ENCODE results near the gene SORCS2. TPM values are rescaled to one million over a fixed set of nuclear protein-coding genes. Genes with fewer than 3 reads are reported as not detected.
"Not testable (repeated sequence)": the region's sequence is repeated elsewhere in the genome, so short reads cannot be mapped to it uniquely, and the experiment has no call there.

SORCS2 gene
- total RNA-seq, 1 donor from 2014 or later: 6.9 TPM

DNA sequence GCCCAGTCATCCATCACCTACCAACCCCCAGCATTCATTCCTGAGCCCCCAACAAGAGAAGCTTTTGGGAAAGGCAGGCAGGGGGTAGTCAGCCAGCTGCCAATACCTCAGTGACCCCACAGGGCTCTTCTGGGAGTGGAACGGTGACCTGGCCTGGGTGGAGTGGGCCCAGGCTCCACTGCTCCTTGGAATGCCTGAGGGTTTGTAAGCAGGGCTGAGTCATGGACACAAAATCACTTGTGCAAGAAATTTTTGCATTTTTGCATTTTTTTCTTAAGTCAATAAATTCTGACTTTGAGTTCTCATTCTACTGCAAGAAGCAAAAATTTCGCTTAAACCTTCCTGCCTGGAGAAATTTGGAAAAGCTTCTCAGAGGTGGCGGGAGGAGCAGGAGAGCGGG lies 18.5 kb downstream of the SORCS2 start:
- intact Hi-C loops (cut with DNase I): no loop called here
- DNase-seq (ENCODE audit: low spot score): no peak

DNA sequence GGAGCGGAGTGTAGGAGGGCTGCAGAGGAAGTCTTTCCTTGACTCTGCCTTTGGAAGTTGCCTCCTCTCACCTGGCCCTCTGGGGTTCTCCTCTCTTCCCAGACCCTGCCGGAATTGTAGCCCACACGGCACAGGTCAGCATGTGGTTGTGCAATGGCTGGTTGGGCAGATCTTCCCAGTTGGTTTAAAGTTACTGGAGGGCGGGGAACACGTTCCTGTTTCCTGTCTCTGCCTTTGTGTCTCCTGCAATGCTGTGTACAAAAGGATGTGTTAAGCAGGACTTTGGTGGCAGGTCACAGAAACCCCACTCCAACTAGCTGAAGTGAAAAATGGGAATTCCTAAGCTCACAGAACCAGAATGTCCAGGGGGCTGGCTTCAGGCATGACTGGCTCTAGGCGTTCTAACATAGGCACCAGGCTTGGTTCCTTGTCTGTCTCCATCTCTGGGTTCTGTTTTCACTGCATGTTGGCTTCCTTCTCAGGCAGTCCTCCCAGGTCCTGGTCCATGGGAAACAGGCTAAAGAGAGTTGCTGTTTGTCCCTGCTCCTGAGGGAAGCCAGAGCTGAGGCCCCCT lies 19.9 kb downstream of the SORCS2 start:
- no peak for DNase-seq (ENCODE audit: low spot score)
- intact Hi-C loops (cut with DNase I): no loop called here

DNA sequence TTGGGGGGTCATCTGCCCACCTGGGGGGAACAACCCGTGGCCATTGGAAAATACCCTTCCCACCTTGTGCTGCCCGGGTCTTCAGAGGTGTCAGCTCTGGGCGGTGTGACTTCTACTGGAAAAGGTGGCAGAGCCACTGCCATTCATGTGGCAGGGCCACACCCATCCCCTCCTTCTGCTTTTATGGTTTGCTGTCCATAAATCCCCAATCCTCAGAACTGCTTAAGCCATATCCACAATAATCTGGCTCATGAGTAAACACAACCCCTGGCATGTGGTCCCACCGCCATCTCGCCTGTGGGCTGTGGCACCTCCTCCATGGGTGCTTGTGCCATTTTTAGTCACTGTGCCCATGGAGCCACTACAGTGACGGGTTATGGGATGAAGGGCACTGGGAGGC lies 20.6 kb downstream of the SORCS2 start:
- intact Hi-C loops (cut with DNase I): no loop called here
- DNase-seq (ENCODE audit: low spot score): no peak

DNA sequence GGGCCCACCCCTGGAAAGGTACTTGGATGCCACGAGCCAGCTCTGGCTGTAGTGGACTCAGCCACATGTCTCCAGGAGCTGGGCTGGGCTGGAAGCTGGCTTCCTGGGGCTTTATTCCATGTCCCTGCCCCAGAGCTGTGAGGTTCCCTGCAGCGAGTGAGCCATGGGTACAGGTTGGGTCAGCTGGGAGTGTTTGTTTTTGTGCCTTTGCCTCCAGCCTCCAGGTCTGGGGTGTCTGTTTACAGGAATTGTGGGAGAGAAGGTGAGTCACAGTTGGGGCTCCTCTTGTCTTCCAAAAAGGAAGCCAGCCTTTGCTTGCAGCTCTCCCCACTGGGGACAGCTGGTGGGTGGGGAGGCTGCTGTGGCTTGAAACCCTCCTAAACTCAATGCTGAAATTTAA lies 21.5 kb downstream of the SORCS2 start:
- no peak for DNase-seq (ENCODE audit: low spot score)
- intact Hi-C loops (cut with DNase I): no loop called here

DNA sequence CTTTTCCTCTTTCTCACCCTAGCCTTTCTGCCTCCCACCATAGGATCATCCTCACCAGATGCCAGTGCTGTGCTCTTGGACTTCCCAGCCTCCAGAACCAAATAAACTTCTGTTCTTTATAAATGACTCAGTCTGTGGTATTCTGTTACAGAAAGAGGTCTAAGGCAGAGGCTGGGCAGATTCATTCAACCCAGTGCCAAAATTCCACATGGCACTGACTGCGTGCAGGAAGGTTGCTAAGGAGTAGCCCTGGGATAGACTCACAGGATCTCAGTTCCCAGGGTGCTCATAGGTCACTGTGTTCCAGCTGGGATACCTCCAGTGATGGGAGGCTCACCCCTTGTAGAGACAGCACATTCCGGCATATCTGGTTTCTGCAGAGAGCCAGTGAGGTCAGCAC lies 22.0 kb downstream of the SORCS2 start:
- no peak for DNase-seq (ENCODE audit: low spot score)
- intact Hi-C loops (cut with DNase I): no loop called here

DNA sequence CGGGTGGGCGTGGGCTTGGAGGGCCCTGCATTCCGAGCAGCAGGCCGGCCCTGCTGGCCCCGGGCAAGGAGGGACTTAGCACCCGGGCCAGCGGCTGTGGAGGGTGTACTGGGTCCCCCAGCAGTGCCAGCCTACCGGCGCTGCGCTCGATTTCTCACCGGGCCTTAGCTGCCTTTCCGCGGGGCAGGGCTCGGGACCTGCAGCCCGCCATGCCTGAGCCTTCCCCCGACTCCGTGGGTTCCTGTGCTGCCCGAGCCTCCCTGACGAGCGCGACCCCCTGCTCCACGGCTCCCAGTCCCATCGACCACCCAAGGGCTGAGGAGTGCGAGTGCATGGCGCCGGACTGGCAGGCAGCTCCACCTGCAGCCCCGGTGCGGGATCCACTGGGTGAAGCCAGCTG lies 22.8 kb downstream of the SORCS2 start:
- intact Hi-C loops (cut with DNase I); DNase-seq (ENCODE audit: low spot score): not testable (repeated sequence)

DNA sequence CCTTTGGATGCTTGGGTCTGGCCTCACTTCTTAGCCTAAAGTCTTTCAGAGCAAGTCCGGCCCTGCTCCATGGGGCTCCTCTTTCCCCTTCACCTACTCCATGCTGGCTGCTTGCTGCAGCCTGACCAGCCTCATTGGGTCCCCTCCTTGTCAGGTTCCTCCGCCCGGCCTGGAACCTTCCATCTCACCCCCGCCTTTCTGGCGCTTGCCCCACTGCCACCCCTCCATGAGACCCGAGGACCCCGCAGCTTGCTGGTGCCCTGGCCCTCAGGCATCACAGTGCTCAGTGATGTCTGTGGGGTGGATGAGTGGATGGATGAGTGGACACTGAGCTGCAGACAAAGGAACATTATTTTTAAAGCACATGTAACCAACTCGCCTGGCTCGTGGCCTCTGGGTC lies 24.7 kb downstream of the SORCS2 start:
- intact Hi-C loops (cut with DNase I): no loop called here
- no peak for DNase-seq (ENCODE audit: low spot score)

DNA sequence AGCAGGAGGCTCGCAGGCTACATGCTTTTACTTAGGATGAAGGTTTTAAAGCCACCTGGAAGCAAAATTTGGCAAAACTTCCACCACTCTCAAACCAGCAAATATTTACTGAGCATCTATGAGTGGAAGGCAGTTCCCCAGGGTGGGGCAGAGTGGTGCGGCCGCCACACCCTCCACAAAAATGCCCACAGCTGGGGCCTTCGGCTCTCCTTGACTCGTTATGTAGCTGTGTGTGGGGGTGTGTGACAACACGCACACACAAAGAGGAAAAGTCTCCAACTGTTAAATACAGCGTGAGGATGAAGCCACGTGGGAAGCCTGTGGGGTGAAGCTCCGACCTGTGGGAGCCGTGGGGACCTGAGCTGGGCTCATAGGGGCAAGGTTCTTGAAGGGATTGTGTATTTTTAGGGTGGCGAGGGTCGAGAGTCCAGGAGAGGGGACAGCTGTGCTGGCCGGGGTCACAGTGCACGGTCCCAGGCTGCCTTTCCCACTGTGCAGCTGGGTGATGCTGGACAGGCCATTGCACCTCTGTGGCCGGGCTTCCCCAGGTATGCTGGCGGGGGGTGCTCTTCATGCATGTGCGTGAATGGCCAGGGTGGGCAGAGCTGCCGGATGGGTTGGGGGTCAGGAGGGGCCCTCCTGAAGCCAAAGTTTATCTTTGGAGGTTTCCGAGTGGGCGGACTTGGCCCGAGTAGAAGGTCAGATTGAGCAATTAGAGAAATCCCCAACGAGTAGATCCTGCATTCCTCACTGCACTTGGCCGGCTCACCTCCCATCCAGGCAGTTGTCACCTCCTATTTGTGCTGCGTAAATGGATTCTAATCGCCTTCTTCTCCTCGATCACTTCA lies 25.4 kb downstream of the SORCS2 start:
- intact Hi-C loops (cut with DNase I): no loop called here
- DNase-seq (ENCODE audit: low spot score): no peak

DNA sequence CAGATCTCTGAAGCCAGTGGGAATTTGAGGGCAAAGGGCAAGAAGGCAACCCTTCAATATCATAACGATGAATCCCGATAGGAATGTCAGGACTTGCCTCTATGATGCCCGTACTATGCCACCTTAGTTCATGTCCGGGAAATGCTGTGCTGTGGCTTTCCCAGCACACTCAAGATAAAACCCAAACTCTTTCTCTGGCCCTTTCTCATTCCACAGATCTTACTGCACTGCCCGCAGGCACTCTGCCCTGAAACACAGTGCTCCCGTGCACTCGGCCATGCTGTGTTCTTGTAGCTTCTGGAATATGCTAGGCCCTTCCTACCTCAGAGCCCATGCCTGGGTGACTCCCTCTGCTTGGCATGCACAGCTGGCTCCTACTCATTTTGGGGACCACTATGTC lies 26.3 kb downstream of the SORCS2 start:
- intact Hi-C loops (cut with DNase I): no loop called here
- DNase-seq (ENCODE audit: low spot score): no peak

DNA sequence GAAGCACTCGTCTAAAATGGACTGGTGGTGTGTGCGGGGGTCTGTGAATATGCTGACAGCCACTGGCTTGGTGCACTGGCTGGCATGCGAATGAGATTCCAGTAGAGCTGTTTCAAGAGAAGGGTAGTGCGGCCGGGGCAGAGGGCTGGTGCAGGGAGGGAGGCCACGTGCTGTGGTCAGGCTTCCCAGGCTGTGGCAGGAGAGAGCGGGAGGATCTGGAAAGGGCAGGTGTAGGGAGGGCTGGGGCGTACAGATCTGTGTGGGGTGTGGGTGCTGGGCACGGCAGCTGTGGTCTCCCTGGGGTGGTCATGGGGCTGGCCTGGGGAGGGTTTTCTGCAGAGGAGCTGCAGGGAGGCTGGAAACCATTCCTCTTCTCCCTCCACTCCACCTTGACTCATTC lies 30.2 kb downstream of the SORCS2 start:
- DNase-seq (ENCODE audit: low spot score): no peak
- intact Hi-C loops (cut with DNase I): no loop called here

DNA sequence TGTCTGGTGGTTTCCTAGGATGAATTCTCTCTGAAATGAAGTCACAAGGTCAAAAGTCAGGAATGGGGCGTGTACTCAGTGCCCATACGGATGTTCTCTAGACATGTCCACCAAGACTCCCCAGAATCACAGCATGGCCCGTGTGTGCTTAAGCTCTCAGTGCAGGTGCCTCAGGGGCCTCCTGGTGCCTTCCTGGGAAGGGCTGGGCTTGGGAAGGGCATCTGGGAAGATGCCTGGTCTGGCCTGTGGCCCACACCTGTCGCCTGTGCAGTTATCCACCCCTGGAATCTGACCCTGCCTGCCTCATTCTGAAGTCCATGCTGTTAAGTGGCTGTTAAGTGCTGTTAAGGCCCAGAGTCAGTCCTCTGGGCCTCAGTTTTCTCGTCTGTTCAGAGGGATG lies 31.2 kb downstream of the SORCS2 start:
- no peak for DNase-seq (ENCODE audit: low spot score)
- intact Hi-C loops (cut with DNase I): no loop called here

DNA sequence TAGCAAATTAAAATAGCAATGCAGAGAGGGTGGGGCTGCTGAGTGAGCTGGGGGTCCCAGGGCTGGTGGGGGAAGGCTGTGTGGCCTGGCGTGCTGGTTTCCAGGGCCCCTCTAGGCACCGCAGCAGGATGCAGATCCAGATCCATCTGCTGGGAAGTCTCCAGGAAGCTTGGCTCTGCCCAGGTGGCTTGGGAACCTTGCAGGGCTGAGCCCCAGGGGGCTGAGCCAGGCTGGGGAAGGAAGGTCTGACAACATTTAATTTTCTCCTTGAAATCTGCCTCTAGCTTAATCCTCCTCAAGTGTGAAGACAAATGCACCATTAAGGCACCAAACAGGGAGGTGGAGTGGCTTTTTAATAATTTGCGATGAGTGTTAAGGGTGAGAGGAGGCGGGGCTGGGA lies 31.7 kb downstream of the SORCS2 start:
- no peak for DNase-seq (ENCODE audit: low spot score)
- intact Hi-C loops (cut with DNase I): no loop called here

DNA sequence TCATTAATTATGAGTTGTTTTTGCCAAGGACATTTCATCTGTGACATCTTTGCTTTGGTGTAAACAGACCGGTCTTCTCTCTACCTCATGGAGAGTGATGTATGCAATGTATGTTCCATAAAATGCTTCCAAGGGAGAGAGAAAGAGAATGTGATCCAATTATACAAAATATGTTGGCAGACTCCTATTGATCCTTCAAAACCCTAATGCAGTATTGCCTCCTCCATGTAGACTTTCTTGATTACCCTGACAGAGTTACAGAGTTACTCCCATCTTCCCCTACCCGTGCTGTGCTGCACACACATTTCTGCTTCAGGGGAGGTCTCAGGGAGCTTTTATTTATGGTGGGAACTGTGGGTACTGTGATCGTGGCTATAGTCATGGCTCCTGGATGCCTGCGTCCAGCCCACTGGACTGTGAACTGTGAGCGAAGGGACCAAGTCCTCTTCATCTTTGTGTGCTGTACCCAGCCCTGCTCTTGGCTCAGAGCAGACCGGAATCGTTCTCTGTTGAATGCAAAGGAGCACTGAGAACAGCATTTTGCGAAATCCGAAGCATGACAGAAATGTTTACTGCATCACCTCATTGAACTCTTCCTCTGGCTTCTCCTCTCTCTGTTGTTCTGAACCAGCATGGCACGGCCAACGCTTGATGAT lies 32.7 kb downstream of the SORCS2 start:
- DNase-seq (ENCODE audit: low spot score): no peak
- intact Hi-C loops (cut with DNase I): no loop called here

DNA sequence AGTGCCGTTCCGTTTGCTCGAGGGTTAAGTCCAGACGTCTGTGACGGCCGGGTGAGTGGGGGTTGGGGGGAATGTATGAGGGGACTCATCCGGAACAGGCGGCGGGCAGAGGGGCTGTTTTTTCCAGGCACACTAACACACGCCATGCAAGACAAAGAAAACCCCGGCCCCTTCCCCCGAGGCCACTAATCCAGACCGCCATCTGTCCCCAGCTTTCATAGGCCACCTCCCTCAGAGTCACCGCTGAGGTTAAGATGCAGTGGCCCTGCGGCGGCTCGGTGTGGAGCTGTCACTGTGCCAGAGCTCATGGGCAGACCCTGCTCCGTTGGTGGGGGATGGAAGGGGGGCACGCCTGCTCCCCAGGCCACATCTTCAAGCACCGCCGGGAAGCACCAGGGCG lies 34.1 kb downstream of the SORCS2 start:
- DNase-seq (ENCODE audit: low spot score): no peak
- intact Hi-C loops (cut with DNase I): no loop called here

DNA sequence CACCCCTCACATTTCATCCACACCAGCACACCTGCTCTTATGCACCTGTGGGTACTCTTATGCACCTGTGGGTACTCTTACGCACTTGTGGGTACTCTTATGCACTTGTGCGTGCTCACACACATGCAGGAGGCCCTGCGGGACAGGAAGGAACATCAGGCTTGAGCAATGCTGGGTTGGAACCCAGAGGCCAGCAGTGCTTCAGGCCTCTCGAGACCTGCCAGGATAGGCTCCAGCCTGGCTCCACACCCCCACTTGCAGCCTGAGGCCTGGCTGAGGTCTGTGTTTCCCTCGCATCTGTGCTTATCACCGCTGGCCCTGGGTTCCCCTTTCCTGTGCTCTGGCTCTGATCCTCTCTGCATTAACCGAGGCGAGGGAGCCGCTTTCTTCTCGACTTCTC lies 34.7 kb downstream of the SORCS2 start:
- intact Hi-C loops (cut with DNase I): no loop called here
- DNase-seq (ENCODE audit: low spot score): no peak

DNA sequence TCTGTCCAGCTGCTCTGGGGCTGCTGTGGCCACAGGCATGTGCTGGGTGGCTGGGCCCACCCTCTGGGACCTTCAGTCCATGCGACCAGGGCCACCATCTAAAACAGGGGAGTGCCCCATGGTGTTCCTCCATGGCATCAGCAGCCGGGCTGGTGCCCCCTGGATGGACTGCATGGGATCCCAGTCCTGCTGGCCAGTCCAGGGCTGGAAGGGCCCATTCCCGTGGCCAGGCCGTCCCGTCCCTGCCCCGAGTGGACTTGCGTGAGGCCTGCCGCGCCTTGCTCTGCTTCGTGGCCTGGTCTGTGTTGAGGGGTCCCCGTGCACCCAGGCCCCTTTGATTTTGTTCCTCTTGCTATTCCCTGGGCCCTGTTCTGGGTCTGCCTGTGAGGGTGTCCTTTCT lies 36.4 kb downstream of the SORCS2 start:
- DNase-seq (ENCODE audit: low spot score): no peak
- intact Hi-C loops (cut with DNase I): no loop called here

DNA sequence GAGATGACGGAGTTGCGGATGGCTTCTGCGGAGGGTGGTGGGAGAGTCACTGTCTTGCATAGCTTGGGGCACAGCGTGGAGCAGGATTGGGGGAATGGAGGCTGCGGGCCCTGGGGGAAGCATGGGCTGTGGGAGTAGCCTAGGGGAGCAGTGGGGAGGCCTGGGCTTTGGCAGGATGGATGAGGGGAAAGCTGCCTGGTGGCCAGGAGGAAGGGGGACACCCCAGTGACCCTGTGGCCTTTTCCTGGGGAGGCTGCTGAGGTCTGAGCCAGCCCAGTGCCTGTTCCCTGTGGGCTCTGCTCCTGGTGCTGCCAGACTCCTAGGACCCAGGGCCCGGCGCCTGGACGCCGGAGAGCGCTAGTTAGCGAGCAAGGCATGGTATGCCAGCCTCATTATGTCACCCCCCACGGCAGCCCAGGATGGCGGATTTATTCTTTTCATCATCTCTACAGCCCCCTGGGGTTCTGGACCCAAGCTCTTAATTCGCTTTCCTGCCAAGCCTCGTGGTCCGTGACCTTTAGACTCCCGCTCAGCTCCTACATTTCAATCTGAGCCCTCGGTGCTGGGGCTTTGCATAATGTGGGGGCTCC lies 39.8 kb downstream of the SORCS2 start:
- no peak for DNase-seq (ENCODE audit: low spot score)
- intact Hi-C loops (cut with DNase I): no loop called here

DNA sequence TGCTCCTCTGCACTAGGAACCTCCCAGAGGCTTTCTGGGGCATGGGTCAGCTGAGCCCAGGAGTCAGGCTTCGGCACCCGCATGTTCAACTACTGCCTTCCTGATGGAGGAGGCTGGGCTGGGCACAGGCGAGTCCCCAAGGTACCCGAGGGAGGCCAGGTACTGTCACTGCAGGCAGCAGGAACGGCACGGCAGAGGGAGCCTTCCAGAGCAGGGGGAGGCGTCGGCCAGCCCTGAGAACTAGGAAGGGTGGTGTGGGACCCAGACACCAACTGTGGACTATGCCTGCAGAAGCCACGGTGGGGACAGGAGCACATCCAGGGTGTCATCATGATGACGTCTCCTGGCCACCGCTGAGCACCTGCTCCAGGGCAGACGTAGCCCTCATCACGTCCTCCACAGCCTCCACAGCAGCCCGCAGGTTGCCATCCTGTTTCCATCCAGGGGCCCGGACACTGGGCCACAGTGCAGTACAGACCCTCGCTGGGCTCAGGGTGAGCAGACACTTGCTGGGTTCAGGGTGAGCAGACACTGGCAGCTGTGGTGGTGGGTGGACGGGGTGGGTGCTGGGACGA lies 40.8 kb downstream of the SORCS2 start:
- no peak for DNase-seq (ENCODE audit: low spot score)
- intact Hi-C loops (cut with DNase I): no loop called here

DNA sequence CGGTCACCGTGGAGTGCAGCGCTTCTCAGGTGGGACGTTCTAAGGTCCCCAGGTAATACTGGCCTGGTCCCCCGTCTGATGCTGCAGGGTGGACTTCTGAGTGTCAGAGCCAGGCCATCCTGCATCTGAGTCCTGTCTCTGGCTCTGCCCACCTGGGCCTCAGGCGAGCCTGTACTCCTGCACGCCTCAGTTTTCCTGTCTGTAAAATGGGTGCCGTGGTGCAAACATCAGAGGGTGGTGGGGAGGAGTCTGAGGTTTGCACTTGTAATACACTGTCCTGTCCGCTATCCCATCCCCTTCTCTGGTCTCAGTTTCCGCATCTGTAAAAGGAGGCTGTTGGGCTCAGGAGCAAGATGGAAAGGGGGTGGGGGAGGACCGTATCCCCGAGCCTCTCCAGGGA lies 41.3 kb downstream of the SORCS2 start:
- intact Hi-C loops (cut with DNase I): no loop called here
- DNase-seq (ENCODE audit: low spot score): no peak

DNA sequence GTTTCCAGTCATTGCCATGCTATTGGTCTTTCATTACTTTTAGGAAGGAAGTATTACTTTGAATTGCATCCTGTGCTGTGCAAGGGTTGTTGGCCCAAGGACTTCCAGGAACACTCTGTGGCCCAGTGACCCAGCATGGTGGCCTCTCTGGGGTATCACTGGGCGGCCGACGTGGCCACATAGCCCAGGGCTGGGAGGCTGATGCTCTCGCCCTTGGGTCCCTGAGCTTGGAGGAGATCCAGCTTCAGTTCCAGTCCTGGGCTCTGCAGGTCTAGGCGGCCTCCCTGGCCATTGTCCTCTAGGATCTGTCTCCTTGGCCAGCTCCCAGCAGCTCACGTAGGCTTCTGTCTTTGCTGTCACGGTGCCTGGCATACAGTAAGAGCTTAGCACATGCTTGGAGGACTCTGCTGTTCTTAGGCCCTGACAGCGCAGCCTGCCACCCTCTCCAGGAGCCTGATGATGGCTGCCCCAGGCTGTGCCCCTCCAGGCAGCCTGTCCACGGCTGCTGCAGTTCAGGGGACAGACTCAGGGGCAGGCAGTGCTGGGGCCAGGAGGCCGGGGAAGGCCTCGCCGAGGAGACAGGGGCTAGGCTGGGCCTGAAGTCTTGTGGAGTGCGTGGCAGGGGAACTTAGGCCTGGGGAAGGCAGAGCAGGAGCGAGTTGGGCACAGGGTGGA lies 42.2 kb downstream of the SORCS2 start:
- no peak for DNase-seq (ENCODE audit: low spot score)
- intact Hi-C loops (cut with DNase I): no loop called here

Data from cardiac septum (tissue), 1 donor.